Renal cortex interstitium (tissue), 11 donors: ENCODE measurements around the gene COX4I2. TPM values are rescaled to one million over a fixed set of nuclear protein-coding genes. Genes with fewer than 3 reads are reported as not detected.
"Not testable (repeated sequence)": the region's sequence is repeated elsewhere in the genome, so short reads cannot be mapped to it uniquely, and the experiment has no call there.

ENCODE experiments used
- DNase-seq, 11 donors: peaks; one replicate each; pipeline ENCODE4 v3.0.0-alpha.2; 2013; ENCODE audit warnings: low read depth in 9 of 11, low spot score in 4 of 11; ENCODE audit errors: extremely low read depth in 1 of 11
- polyA plus RNA-seq, 3 donors: library from polyadenylated mRNA; unstranded; fragments of 120-200 nt; gene quantifications; one replicate each; pipeline ENCODE4 v1.2.1, GENCODE V29; 2013; ENCODE audit not compliant: insufficient read length in 3 of 3

The COX4I2 gene
- polyA plus RNA-seq, 3 donors = 1.3 to 3.0 (median 2.8) TPM

- no peak for DNase-seq
Measured at GRCh38 chr20:31605902-31606803, 31.6 kb upstream of the COX4I2 start.

- DNase-seq = no peak
Measured at GRCh38 chr20:31606804-31607639, 30.7 kb upstream of the COX4I2 start.

GRCh38 chr20:31607640-31608250 lies 30.0 kb upstream of the COX4I2 start:
- no peak for DNase-seq

- DNase-seq = peak in 9 of 11 donors; percentile 81 to 92 (median 86)
Measured at GRCh38 chr20:31608251-31608945, 29.3 kb upstream of the COX4I2 start.

- not testable (repeated sequence) for DNase-seq
Measured at GRCh38 chr20:31612271-31612640, 25.5 kb upstream of the COX4I2 start.

GRCh38 chr20:31615416-31615815 lies 22.3 kb upstream of the COX4I2 start:
- DNase-seq = no peak

GRCh38 chr20:31617432-31618104 lies 20.1 kb upstream of the COX4I2 start:
- DNase-seq = no peak

- DNase-seq = no peak
Measured at GRCh38 chr20:31620246-31620645, 17.5 kb upstream of the COX4I2 start.

- not testable (repeated sequence) for DNase-seq
Measured at GRCh38 chr20:31623123-31623505, 14.6 kb upstream of the COX4I2 start.

- DNase-seq = not testable (repeated sequence)
Measured at GRCh38 chr20:31626534-31626933, 11.2 kb upstream of the COX4I2 start.

- DNase-seq = not testable (repeated sequence)
Measured at GRCh38 chr20:31628057-31628456, 9.7 kb upstream of the COX4I2 start.

GRCh38 chr20:31630187-31630790 lies 7.4 kb upstream of the COX4I2 start:
- no peak for DNase-seq

GRCh38 chr20:31632548-31633338 lies 5.0 kb upstream of the COX4I2 start:
- no peak for DNase-seq

GRCh38 chr20:31633339-31633914 lies 4.3 kb upstream of the COX4I2 start:
- peak in 3 of 11 donors; percentile 30 to 40 (median 31) for DNase-seq

GRCh38 chr20:31638317-31638716 lies 605 bp downstream of the COX4I2 start:
- no peak for DNase-seq

- DNase-seq = no peak
Measured at GRCh38 chr20:31638816-31639215, 1.1 kb downstream of the COX4I2 start.

GRCh38 chr20:31640259-31640658 lies 2.5 kb downstream of the COX4I2 start:
- no peak for DNase-seq
